Measurements from ENCODE around the gene COA1.

- no peak for TF ChIP-seq CTCF (IDR thresholded peaks at IDR 0.05)
- TF ChIP-seq POLR2A (IDR thresholded peaks at IDR 0.05): no peak
These were observed 135.3 kb downstream of the COA1 start for GRCh38 chr7:43594020-43594419.

Measured in lower leg skin (tissue), 3 donors.